HG03108 (cell line): Measurements from ENCODE around the gene USP22.
"Not testable (repeated sequence)": the region's sequence is repeated elsewhere in the genome, so short reads cannot be mapped to it uniquely, and the experiment has no call there.

Experiments
- ATAC-seq: cut with Tn5 transposase; IDR thresholded peaks from one replicate; pipeline ENCODE4 v1.9.1; 2021; ENCODE audit warnings: moderate library complexity; ENCODE audit not compliant: unreplicated experiment

USP22 gene

GRCh38 chr17:21042458-21043295, at the start of gene USP22:
Gene USP22 (minus strand): TSS chr17:21043011. CDS start chr17:21042835, 176 bp downstream.
- peak; percentile 51 for ATAC-seq

- no peak for ATAC-seq
These were observed 48.2 kb upstream of the USP22 start for GRCh38 chr17:21090902-21091618.

- ATAC-seq: no peak
These were observed 47.4 kb upstream of the USP22 start for GRCh38 chr17:21089933-21090901.

GRCh38 chr17:21089145-21089544, 46.3 kb upstream of the USP22 start:
- ATAC-seq: no peak

- ATAC-seq: no peak
These were observed 42.9 kb upstream of the USP22 start for GRCh38 chr17:21085707-21086106.

GRCh38 chr17:21085280-21085679, 42.5 kb upstream of the USP22 start:
- not testable (repeated sequence) for ATAC-seq

GRCh38 chr17:21082001-21082436, 39.2 kb upstream of the USP22 start:
- ATAC-seq: no peak

GRCh38 chr17:21079196-21079595, 36.4 kb upstream of the USP22 start:
- no peak for ATAC-seq

- no peak for ATAC-seq
These were observed 35.4 kb upstream of the USP22 start for GRCh38 chr17:21078016-21078780.

GRCh38 chr17:21077281-21077680, 34.5 kb upstream of the USP22 start:
- no peak for ATAC-seq

GRCh38 chr17:21076242-21076641, 33.4 kb upstream of the USP22 start:
- no peak for ATAC-seq

GRCh38 chr17:21075739-21076085, 32.9 kb upstream of the USP22 start:
- ATAC-seq: no peak

- no peak for ATAC-seq
These were observed 30.0 kb upstream of the USP22 start for GRCh38 chr17:21072745-21073197.

- ATAC-seq: no peak
These were observed 23.6 kb upstream of the USP22 start for GRCh38 chr17:21066394-21066793.

- ATAC-seq: no peak
These were observed 19.2 kb upstream of the USP22 start for GRCh38 chr17:21061971-21062526.

GRCh38 chr17:21061158-21061835, 18.5 kb upstream of the USP22 start:
- no peak for ATAC-seq

GRCh38 chr17:21059761-21060160, 16.9 kb upstream of the USP22 start:
- no peak for ATAC-seq

GRCh38 chr17:21058098-21058893, 15.5 kb upstream of the USP22 start:
- ATAC-seq: no peak

GRCh38 chr17:21053056-21053455, 10.2 kb upstream of the USP22 start:
- ATAC-seq: peak; percentile 58
